Lower leg skin (tissue), 4 donors: Measurements from ENCODE around the gene CWC22. TPM values are rescaled to one million over a fixed set of nuclear protein-coding genes. Genes with fewer than 3 reads are reported as not detected.
"Not testable (repeated sequence)": the region's sequence is repeated elsewhere in the genome, so short reads cannot be mapped to it uniquely, and the experiment has no call there.

Experiments used
- DNase-seq, 2 donors: peaks; one replicate each; pipeline ENCODE4 v3.0.0-alpha.2; 2019; ENCODE audit warnings: low spot score in 2 of 2
- H3K4me3 ChIP-seq: fragments of 200-600 bp; sonication (generic); 2 replicates; pipeline ENCODE4 v1.5.1; 2017; ENCODE audit warnings: mild to moderate bottlenecking, low read depth; ENCODE audit not compliant: poor library complexity, severe bottlenecking
- POLR2A ChIP-seq, 2 donors: fragments of 450-650 bp; IDR thresholded peaks; one replicate each; pipeline ENCODE4 v1.6.1; 2016 to 2017; ENCODE audit warnings: antibody characterized with exemption in 2 of 2, mild to moderate bottlenecking in 1 of 2, moderate library complexity in 1 of 2
- WGBS, 2 donors: methylation state at CpG; one replicate each; pipeline ENCODE4 v1.1.5; 2018; 5-methylcytosine and 5-hydroxymethylcytosine counted together
- intact Hi-C: fragments of 100-400 bp; cut with DNase I; formaldehyde crosslinking; loops from one replicate; pipeline ENCODE4 v1.15.0; 2023; ENCODE audit warnings: low total_unique reads
- total RNA-seq, 4 donors: library from RNA; depleted of rRNA; stranded (reverse); fragments of >200 nt; gene quantifications; one replicate each; pipeline ENCODE4 v1.1.0, GENCODE V29; 2016
- TF ChIP-seq, protein P1 (sequence below), 3 donors: fragments of 450-650 bp; IDR thresholded peaks; one replicate each; pipeline ENCODE4 v1.5.1; 2016; ENCODE audit warnings: antibody characterized with exemption in 3 of 3, mild to moderate bottlenecking in 3 of 3, moderate library complexity in 2 of 3

CWC22 gene
- total RNA-seq, 4 donors from 2014 or later = 14.3 to 25.9 (median 19.3) TPM

DNA sequence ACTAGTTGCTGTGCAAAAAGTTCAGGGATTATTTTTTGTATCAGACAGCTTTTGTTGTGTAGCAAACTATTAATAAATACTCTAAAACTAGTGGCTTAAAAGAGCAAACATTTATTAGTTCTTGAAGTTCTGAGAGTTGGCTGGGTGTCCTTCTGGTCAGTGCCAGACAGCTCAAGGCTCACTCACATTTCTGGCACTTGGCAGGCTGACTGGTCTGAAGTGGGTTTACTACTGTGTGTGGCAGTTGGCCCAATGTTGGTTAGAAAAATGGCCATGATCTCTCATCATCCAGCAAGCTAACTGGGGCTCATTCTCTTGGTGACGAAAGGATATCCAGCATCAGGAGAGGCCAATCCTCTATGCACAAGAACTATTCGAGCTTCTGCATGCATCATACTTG is 74.3 kb downstream of the CWC22 start:
- WGBS, 2 donors = 87 to 98% methylated on average over 2 of the region's 2 CpGs
- DNase-seq = no peak
- intact Hi-C loops = no loop called here
- no peak overlapping the region for H3K4me3 ChIP-seq
- TF ChIP-seq, protein P1, sequence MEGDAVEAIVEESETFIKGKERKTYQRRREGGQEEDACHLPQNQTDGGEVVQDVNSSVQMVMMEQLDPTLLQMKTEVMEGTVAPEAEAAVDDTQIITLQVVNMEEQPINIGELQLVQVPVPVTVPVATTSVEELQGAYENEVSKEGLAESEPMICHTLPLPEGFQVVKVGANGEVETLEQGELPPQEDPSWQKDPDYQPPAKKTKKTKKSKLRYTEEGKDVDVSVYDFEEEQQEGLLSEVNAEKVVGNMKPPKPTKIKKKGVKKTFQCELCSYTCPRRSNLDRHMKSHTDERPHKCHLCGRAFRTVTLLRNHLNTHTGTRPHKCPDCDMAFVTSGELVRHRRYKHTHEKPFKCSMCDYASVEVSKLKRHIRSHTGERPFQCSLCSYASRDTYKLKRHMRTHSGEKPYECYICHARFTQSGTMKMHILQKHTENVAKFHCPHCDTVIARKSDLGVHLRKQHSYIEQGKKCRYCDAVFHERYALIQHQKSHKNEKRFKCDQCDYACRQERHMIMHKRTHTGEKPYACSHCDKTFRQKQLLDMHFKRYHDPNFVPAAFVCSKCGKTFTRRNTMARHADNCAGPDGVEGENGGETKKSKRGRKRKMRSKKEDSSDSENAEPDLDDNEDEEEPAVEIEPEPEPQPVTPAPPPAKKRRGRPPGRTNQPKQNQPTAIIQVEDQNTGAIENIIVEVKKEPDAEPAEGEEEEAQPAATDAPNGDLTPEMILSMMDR (IDR thresholded peaks at IDR 0.05) = no peak
- TF ChIP-seq POLR2A (IDR thresholded peaks at IDR 0.05) = no peak

DNA sequence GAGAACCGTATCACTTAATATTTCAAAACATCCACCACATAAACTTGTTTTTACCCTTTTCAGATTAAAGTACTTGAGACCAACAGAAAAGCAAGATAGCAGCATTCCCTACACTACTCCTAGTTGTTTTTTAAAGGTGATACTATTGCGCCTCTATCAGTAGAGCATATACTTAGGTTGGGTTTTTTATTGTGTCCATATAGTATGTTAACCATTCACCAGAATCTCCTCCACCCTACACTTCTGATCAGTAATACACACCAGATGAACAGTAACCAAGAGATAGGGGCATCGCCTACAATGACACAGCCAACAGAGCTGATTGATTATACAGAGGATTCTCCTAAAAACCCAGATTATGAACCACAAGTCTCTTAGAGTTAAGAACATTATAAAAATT is 75.6 kb downstream of the CWC22 start:
- TF ChIP-seq, protein P1 (IDR thresholded peaks at IDR 0.05) = no peak
- no peak for TF ChIP-seq POLR2A (IDR thresholded peaks at IDR 0.05)
- intact Hi-C loops = no loop called here
- 67 to 82% methylated on average over 3 of the region's 3 CpGs for WGBS, 2 donors
- H3K4me3 ChIP-seq = no peak overlapping the region
- no peak for DNase-seq

DNA sequence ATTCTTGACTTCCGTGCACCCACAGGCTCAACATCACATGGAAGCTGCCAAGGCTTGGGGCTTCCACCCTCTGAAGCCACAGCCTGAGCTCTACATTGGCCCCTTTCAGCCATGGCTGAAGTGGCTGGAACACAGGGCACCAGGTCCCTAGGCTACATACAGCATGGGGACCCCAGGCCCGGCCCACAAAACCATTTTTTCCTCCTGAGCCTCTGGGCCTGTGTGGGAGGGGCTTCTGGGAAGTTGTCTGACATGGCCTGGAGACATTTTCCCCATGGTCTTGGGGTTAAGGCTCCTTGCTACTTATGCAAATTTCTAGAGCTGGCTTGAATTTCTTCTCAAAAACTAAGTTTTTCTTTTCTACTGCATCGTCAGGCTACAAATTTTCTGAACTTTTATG is 77.1 kb downstream of the CWC22 start:
- H3K4me3 ChIP-seq, intact Hi-C loops, DNase-seq: not testable (repeated sequence)
- 97 to 100% methylated on average over 3 of the region's 3 CpGs for WGBS, 2 donors

DNA sequence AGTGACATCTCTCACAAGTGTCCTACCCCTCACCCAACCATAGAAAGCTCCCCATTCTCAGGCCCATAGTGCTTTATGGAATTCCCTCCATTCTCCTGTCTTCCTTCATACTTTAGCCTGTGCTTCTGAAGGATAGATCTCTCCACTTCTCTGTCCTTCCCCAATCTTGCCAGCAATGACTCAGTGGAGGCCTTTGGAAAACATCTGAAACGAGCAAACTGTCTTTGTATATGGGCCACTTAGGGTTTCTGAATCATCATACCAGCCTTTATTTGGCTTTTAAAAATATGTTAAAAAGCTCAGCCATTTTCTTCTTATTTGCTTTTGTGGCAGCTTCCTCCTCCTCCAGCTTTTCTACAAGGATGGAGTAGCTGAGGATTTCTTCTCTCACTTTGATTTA is 80.1 kb downstream of the CWC22 start:
- no peak for DNase-seq
- no peak for TF ChIP-seq POLR2A (IDR thresholded peaks at IDR 0.05)
- TF ChIP-seq, protein P1 (IDR thresholded peaks at IDR 0.05) = no peak
- no peak overlapping the region for H3K4me3 ChIP-seq
- 73 to 78% methylated on average over 1 of the region's 1 CpG for WGBS, 2 donors
- intact Hi-C loops = no loop called here

DNA sequence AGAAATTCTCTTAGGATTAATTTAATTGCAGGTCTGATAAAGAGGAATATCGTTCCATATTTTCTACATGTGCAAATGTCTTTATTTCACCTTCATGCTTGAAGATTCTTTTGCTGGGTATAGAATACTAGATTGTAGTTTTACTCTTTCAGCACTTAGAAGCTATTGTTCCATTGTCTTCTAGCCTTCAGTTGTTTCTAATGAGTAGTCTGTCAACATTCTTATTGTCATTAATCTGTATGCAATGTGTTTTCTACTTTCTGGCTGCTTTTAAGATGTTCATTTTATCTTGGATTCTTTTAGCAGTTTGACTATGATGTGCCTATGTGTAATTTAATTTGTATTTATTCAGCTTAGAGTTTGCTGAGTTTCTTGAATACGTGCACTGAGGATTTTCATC is 81.4 kb downstream of the CWC22 start:
- no peak overlapping the region for H3K4me3 ChIP-seq
- WGBS, 2 donors = 50 to 67% methylated on average over 2 of the region's 2 CpGs
- no peak for DNase-seq
- TF ChIP-seq, protein P1 (IDR thresholded peaks at IDR 0.05) = no peak
- TF ChIP-seq POLR2A (IDR thresholded peaks at IDR 0.05) = no peak
- intact Hi-C loops = no loop called here

DNA sequence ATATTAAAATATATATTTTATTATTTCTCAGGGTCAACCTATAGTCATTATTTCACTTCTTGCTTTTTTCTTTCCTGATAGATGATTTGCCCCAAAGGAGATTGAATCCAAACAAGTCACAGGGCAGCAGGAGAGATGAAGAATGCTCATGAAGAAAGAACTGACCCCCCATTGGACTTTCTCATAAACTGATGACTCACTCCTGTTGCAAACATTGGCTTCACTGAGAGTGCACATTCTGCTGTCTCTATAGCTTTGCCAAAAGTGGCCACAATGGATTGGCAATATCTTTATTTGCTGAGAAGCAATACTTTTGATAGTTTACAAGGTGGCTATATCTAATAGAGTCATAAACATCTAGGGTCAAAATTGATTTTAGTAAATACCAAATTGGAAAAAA is 89.8 kb downstream of the CWC22 start:
- TF ChIP-seq, protein P1 (IDR thresholded peaks at IDR 0.05) = no peak
- TF ChIP-seq POLR2A (IDR thresholded peaks at IDR 0.05) = no peak
- no peak for DNase-seq
- H3K4me3 ChIP-seq = no peak overlapping the region
- intact Hi-C loops = no loop called here
